HuH-7 (cell line): ENCODE data around the gene TRMU.

Experiments
- DNase-seq: peaks from one replicate; pipeline ENCODE4 v3.0.0; 2011; ENCODE audit warnings: low spot score

The TRMU gene

DNA sequence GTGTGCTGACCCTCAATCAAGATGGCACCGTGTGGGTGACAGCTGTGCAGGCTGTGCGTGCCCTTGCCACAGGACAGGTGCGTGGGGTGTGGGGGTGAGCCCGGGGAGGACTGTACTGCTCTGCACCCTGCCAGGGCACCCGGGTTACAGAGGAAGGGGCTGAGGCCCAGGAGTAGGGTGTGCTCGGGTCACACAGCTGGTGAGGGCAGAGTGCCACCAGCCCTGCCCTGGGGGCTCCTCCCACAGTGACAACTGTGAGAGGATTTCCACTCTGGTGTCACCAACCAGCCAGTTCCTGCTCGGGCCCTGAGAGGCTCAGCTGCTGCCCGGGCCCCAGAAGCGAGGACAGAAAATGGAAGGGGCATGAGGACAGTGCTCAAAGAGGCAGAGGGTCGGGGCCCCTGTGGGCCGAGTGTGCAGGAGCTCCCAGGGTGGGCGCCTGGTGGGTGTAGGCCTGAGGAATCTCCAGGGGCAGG lies 20.5 kb downstream of the TRMU start:
- no peak for DNase-seq

DNA sequence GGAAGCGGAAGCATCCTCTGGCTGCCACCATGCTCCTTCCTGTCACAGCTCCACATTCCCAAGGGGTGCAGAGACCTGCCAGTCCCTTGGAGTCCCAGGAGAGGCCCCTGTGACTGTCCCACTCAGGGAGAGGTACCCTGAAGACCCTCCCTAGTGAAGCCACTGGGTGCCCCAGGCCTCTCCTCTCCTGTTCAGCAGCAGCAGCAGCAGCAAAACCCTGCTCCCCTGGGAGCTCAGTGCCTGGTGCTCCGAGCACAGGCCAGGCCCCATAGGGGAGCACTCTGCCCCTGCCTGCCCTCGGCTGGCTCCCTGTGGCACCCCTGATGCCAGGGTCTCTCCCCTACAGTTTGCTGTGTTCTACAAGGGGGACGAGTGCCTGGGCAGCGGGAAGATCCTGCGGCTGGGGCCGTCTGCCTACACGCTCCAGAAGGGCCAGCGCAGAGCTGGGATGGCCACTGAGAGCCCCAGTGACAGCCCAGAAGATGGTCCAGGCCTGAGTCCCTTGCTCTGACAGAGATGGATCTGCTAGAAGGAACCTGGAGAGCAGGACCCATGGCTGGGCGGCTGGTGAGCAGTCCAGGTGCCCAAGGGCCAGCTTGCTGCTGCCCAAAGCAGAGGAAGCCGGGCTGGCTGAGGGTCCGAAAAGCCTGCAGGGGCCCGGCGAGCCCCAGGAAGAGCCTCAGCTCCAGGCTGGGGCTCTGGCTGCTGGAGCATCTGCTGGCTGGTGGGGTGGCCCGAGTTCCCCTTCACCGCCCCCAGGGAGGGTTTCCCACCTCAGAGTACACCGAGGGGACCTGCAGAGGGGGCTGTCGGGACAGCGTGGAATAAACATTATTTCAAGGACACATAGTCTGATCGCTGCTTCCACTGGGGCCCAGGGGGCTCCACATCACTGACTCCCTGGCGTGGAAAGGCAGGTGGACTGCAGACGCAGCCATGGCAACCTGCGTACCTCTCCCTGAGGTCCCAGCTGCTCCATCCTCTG lies 21.3 kb downstream of the TRMU start:
- no peak for DNase-seq

DNA sequence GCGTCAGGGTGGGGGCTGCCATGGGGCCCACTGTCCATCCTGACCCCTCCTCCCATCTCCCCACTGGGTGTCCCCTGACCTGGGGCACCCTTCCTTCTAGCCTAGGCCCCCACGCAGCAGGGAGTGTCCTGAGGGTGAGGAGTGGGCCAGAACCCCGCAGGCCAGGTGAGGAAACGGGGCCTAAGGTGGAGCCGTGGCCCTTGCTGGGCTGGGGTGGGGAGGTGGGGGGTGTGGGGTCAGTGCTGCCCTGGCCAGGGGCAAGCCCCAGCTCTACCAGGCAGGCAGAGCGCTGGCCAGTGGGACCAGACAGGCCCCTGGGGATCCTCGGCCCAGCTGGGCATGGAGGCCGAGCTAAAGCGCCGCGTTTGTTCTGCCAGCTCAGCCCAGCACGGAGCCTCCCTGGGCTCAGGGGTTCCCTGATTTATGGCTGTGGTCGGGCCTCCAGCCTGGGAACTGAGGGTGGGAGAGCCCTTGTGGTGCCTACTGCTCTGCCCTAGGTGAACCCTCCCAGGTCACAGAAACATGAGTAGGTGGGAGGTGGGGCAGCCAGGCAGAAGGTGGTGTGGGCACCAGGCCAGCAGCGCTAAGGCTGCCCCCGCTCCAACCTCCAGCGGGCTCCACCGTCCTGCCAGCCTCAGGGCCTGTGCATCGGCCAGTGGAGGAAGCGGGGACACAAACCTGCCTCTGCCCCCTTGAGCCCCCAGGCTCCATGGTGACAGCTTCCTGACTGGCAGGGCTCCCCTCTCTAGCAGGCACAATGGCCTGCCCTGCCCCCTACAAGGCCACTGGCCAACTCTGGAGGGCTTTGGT lies 22.4 kb downstream of the TRMU start:
- no peak for DNase-seq

DNA sequence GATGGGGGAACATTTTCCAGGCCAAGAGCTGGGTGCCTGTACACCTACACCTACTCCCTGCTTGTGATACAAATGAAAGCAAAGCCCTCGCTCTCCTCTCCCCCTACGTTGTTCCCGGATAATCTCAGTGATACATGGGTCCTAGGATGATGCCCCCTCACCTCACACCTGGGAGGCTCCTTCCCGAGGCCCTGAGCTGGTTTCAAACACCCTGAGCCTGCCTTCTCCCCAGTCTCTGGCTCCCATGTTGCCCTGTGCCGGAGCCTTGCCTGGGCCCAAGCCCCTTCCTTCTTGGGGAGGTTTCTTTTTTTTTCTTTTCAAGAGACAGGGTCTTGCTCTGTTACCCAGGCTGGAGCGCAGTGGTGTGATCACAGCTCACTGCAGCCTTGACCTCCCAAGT lies 23.3 kb downstream of the TRMU start:
- DNase-seq: no peak

DNA sequence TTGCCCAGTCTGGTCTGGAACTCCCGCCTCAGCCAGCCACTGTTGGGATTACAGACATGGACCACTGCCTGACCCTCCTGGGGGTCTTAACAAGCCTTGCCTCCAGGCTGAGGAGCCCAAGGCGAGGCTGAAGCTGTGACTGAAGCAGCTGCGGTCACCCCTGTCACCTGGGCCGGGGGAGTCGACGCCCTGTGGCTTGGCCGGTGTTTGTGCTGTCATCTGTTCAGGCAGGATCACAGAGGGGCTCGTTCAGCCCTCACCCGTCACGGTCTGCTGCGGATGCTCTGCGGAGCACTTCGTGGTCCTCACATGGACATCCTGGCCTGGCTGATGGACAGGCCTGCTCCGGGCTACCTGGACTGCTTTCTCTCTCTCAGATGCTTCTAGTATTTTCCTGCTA lies 23.8 kb downstream of the TRMU start:
- DNase-seq: no peak

DNA sequence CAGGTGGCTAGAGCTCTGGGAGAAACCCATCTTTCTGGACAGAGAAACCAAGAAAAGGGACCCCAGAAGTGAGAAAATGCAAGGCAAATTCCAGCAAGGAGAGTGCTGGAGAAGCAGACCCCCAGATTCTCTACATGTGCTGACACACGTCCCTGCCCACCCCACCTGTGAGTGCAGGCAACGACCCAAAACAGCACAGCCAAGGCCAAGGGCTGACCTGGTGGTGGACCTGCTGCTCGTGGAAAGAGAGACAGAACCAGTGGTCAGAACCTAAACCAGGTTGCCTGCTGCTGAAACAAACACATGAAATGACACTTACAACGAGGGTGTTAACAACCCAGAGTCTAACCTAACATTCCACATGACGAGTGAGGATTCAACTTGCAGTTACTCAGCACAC lies 24.6 kb downstream of the TRMU start:
- no peak for DNase-seq

DNA sequence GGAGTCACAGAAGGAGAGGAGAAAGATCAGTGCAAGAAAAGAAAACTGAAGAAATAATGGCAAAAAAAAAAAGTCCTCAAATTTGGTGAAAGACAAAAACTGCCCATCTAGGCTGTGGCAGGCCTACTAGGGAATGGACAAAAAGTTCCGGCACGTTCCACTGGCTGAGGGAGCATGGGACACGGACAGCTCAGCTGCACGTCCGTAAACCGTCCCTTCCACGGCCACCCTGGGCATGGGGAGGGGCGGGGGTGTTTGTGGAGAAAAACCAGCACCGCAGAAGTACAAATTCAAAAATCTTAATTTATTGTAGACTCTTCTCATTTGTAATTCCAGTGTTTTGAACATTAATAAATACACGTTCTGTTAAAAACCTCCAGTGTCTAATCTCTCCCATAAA lies 25.4 kb downstream of the TRMU start:
- DNase-seq: no peak

DNA sequence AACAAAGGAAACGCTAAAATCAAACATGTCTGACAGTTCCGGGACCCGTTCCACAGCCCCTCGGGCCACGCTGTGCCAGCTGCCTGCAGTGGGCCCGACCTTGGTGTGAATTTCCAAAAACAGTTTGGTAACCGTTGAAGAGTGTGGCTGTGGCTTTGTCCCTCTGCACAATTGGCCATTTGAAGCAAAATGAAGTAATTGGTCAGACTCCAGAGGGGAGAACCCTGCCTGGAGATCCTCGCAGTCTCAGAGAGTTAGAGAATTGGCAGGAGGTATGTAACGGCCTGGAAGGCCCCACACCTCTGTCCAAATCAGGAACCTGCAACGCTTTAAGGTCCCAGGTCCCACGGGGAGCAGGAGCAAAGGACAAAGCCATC lies 26.3 kb downstream of the TRMU start:
- no peak for DNase-seq

DNA sequence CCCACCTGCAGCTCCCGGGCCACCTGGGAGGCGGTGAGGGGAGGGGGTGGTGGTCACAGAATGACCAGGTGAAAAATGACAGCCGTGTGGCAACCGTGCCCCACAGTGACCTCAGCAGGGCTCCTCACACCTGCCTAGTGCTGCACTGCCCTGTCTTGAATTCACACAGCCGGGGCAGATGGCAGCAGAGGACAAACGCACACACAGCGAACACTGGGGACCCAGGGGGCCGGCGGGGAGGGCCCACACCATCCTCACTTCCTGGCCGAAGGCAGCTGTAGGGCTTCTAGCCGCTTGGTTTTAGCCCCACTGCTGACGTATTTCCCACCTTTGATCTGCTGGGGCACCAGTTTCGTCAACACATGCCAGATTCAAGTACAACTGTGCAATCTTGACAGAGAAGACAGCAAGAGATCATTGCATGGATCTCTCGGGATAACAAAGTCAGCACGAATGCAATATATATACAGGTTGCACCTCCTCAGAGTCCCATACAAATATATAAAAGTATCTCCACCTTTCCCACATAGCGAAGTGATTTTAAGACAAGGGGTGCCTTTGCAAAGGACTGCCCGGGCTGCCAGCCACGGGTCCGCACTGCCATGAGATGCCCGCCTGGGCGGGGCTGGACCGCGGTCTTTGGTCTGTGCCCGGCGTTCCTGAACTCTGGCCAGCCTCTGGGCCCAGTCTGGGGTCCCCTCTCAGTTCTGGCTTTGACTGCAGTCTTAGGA lies 26.9 kb downstream of the TRMU start:
- DNase-seq: no peak

DNA sequence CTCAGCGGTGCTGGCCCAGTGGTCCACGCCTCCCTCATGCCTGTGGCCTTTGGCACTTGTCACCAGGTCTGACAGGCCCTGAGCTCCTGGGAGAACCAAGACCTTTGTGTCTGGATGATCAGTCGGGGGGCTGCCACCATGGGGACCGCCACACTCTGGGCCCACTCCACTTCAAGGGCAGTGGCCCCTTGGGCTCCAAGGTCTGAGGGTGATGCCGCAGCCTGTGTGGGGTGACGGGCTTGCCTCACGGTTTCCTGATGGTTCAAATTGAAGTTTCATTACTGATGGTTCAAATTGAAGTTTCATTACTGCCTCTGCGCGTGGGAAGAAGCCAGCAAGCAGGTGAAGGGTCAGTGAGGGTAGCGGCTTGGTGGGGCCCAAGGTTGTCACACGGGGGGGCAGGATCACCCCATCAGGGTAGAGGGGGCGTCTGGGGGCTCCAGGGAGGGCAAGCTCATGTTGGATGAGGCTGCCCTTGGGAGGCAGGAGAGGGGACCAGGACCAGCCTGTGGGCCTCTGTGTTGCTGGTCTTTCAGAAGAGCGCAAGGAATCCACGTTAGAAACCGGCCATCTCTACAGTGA lies 27.5 kb downstream of the TRMU start:
- DNase-seq: no peak

DNA sequence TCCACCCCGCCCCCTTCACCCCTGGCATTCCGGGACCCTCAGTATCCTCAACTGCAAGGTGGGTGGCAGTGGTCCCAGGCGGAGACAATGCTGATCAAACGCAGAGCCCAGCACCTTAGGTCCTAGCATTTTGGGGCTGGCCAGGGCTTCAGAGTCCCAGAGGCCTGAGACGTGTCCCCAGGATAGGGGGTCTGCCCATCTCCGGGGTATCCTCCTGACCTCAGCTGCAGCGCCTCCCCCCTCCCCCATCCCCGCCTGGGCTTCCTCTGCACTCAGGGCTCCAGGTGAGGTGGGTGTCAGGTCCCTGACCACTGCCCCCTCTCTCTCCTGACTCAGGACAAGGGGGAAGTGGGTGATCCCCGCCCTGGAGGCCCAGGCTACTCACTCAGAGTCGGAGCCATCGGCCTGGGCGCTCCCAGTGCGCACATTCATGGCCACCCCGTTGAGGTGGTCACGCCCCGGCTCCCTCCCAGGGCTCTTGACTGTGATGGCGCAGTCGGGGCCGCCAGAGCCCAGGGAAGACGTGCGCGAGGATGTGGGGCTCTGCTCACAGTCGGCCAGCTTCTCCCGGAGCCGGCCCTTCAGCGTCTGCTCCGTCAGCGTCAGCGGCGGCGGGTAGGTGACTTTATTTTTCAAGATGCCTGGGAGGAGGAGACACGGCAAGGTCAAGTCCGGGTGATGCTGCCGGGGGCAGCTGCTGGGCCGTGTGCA lies 28.3 kb downstream of the TRMU start:
- no peak for DNase-seq

DNA sequence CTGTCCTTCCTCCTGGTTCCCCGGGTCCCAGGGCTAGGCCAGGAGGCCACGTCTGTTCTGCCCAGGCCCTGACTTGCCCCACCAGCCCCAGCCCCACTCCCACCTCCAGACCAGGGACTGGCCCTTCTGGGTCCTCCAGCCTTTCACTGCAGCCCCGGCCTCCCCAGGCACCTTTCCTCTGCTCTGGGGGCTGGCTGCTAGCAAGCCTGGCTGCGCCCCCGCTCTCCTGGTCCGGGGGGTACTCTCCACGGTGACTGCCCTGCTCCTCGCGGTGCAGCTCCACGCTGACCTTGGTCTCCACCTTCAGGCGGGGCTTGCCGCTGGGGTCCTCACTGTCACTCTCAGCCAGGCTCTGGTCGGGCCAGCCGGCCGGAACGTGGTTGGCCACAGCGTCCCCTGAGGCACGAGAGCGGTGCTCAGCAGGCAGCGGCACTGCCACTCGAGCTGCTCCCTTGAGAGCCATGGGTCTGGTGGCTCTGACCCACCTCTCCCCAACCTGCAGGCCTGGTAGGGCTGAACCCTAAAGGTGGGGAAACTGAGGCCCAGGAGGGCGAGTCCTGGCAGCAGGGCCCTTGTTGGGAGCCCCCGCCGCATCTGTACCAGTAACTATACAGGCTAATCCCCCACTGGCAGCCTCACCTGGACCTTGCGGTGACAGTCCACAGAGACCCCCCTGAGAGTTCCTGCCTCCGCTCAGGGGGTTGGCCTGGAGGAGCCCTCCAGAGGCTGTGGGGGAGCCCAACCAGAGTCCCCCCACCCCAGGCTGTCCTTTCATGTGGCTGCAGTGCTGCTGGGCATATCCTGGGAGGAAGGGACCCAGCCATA lies 29.0 kb downstream of the TRMU start:
- DNase-seq: no peak

DNA sequence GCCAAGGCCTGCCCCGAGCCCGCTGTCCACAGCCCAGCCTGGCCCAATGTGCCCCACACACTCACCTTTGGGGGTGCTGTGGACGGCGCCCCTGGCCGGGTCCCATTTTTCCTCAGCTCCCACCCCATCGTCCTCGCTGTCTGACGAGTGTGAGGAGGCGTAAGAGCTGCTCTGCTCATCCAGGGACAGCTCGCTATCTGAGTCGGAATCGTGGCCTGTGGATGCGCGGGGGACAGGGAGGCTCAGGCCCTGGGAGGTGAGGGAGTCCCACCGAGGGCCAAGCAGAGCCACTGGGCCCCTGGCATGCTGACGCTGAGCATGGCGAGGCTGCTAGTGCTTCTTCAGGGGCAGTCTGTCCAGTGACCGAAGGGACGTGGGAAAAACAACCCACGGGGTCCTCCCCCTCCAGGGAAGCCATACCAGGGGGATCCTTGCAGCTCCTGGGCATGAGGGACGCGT lies 29.7 kb downstream of the TRMU start:
- DNase-seq: no peak

DNA sequence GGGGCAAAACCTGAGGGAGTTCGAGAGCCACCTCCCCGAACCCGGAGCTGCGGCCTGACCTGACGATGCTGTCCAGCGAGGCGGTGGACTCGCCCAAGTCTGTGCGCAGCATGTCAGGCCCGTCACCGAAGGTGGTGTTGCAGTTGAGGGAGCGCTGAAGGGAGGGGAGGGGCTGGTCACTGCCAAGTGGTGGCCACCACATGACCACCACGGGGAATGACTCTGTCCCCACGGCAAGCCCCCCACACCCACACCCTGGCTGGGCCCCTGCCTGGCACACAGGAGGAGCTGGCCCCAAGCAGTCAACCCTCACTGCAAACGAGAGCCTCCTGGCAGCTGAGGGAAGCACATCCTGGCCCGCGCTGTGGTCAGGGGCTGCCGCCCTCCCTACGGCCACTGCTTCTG lies 30.8 kb downstream of the TRMU start:
- no peak for DNase-seq

DNA sequence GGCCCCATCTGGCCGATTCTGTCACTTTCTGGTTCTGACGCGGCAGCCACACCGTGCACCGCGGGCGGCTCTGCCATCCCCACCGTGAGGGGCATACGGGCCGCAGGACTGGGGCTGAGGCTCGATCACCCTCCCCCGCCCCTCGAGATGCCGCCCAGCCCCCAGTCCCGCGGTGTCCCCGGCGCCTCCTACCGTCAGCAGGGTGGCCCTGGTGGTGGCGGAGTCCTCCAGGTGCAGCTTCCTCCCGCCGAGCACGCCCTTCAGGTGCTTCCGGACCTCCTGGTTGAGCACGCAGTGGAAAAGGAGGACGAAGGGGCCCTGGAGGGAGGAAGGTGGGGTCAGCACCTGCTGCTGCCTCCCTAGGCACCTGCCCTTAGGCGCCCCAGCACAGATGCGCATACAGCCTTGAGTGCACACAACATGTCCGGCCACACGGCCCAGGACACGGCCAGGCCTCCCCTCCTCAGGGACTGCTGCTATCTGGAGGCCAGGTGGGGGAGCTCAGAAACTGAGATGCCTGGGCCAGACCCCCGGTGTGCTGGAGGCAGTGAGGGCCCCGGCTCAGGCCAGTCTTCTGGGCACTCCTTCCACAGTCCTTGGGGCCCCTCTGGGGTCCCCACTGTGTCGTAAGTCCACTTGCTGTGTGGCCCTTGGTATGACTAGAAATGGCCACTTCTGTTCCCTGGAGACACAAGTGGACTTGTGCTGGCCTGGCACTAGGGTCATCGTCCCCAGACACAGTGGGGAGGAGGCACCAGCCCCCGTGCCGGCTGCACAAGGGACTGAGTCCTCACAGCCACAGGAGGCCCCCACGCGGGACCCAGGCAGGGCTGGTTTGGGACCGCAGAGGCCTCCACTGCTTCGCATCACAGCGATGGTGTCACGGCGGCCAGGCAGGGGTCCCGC lies 31.5 kb downstream of the TRMU start:
- DNase-seq: no peak

DNA sequence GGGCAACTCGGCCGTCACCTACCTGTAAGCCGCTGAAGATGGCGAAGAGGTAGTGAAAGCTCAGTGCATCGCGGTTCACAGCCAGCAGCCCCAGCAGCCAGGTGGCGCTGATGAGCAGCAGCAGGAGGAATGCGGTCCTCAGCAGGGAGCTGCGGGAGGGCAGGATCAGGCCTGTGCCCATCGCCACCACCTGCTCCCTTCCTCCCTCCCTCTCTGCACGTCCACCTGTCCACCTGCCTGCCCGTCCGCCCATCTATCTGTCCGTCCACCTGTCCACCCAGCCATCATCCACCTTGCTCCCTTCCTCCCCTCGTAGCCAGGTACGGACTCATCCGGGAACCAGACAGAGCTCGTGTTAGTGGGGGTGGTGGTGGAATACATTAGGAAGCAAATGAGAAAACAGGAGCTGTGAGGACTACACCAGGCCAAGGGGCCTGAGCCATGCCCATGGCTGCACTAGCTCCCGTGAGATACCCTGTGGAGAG lies 32.2 kb downstream of the TRMU start:
- peak; percentile 98 for DNase-seq

DNA sequence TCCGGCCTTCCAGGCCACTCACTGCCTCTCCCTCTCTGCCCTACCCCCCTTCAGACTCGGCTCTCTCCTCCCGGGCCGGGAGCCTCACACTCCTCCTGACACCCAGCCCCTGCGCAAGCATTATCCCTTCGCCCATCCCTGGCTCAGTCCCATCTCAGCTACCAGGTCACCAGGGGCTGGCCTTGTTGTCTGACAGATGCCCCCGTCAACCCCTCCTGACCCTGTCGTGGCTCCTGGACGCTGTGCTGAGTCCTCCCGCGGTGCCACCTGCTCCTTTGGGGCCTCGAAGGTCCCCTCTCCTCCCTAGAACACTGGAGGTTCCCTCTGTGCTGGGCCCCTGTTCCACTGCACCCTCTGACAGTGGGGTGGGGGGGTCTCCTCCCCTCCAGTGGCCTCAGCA lies 32.9 kb downstream of the TRMU start:
- no peak for DNase-seq

DNA sequence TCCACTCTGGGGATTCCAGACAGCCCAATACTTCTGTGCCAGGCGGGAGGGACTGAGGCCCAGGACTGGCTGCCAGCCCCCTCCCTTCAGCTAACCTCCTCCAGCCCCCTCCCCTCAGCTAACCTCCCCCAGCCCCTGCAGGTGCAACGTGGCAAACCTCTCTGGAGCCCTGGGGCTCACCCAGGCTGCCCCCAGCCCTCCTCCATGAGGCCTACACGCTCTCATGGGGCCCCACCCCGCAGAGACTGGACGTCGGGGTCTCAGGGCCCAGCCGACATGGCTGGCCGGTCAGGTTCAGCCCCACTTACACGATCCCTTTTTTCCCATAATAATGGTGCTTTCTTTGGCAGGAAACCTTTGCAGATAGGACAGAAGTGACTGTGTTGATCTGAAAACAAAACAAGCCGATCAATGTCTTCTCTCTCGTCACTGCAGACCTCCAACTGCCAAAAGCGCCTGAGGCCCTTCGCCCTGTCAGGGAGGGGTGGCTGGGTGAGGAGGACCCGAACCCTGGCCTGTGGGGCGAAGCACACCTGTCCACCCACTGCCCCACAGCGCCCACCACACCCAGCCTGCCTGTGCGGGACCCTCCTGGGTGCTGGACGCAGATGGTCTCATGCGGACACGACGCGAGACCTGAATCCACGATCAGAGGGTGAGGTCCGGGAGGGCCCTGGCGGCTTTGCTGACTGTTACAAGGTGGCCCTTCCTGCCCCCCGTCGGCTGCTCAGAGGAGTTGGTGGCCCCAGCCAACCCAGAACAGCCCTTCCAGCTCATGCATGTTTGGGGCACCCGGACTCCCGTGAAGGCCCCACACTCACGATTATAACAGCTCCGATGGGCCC lies 33.6 kb downstream of the TRMU start:
- no peak for DNase-seq
